NCI-H748 (cell line): ENCODE data around the gene ZNF783.
A peak's percentile ranks its signal among the peaks of the same experiment; 100 is the strongest.

ENCODE experiments used
- DNase-seq: peaks from one replicate; lab custom pipeline; 2025; ENCODE audit not compliant: unreplicated experiment; lab: John Stamatoyannopoulos, UW

ZNF783 gene

DNA sequence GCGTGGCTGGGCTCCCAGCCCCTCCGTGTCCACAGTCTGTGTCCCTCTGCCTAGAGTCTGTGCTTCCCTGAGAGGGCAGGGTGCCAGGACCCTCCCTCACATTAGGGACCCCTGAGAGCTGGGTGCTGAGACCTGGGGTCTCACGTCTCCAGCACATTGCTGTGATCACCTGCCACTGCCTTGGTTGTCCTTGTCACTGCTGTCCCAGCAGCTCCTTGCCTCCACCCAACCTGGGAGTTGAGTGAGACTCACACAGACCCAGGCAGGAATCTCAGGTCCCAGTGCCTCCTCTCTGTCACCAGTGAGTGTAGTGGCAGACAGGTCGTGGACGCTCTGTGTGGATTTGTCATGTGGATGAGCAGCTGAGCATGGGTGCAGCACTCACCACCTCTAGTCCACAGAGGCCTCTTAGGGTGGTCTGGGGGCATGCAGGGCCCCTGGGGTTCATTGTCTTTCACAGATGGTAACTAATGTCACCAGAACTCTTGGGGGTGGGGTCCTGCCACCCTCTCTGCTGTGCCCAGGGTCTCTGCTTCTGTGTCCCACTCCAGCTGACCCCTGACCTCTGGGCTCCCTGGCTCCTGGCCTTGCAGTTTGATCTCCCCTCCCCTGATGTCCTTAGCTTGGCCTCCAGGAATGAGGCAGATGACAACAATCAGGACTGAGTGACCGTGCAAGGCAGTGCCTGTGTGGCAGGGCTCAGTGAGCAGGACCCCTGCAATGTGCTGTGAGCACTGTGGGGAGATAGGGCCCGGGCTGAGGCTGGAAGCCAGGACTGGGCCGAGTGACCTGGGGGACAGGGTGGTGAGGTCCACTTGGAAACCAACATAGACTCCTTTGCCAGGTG is 18.9 kb downstream of the ZNF783 start:
- no peak for DNase-seq

DNA sequence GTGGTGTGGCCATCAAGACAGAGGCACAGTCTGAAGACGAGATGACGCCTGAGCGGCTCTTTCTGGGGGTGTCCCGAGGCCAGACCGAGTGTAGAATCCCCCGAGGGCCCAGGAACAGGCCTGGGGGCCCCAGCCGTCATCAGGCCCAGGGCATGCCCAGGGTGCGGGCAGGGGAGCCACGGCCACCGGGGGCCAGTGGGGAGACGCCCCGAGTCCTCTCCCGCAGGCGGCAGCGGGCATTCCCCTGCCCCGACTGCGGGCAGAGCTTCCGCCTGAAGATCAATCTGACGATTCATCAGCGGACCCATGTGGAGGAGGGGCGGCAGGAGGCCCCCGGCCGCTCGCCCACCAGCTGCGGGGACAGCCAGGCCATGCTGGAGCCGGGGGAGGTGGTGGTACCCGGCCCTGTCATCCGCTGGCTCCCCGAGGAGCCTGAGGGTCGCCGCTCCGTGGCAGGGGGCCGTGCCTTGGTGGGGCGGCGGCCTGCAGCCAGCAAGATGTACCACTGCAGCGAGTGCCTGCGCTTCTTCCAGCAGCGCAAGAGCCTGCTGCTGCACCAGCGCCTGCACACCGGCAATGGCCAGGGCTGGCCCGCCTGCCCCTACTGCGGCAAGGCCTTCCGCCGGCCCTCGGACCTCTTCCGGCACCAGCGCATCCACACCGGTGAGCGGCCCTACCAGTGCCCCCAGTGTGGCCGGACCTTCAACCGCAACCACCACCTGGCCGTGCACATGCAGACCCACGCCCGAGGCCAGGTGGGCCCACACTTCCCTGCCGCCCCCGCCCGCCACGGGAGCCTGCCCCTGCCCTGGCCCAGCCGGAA is 19.7 kb downstream of the ZNF783 start:
- no peak for DNase-seq

DNA sequence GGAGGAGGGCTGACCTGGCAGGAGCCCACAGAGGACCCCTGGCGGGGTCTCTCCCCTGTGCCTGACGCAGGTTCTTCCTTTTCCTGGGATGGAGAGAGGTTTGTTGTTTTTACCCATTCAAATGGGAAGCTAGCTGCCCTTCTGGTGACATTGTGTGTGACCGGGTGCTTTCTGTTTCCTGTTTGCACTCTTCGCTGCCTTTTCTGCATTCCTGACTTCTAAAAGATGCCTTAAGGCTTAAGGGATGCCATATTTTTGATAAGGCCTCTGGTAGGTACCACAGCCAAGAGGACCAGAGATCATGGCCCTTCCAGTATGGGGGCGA is 20.3 kb downstream of the ZNF783 start:
- no peak for DNase-seq

DNA sequence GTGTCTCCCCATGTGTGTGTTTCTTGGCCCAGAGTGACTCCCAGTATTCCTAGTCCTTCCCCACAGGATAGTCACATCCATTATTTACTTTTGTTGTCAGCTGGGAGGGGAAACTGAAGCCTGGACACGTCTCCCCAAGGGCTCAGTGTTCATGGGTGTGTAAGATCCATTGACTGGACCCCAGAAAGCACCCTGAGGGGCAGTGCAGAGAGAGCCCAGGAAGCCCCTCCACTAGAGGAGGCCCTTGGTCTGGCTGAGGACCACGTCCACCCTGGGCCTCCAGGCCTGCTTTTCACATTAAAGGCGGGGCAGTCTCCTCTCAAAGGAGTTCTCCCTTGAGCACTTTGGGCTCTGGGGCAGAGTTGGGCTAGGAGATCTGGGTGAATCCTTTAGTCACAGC is 21.3 kb downstream of the ZNF783 start:
- no peak for DNase-seq

DNA sequence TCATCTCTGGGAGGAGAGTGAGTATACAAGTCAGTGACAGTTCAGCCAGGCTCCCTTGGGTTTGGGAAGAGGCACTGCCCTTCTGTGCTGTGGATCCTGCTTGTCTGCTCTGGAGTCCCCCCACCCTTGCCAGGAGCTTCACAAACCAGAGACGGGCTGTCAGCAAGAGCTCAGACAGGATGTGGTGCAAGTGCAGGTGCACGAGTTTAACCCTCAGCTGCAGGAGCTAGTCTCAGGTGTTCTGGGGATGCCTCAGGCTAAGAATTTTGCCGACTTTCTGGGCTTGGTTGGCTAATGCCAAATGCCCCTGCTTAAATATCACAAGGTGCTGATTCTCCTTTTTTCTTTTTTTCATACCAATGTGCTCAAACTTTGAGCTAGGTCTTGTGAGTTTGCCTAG is 22.3 kb downstream of the ZNF783 start:
- DNase-seq: peak; percentile 53

DNA sequence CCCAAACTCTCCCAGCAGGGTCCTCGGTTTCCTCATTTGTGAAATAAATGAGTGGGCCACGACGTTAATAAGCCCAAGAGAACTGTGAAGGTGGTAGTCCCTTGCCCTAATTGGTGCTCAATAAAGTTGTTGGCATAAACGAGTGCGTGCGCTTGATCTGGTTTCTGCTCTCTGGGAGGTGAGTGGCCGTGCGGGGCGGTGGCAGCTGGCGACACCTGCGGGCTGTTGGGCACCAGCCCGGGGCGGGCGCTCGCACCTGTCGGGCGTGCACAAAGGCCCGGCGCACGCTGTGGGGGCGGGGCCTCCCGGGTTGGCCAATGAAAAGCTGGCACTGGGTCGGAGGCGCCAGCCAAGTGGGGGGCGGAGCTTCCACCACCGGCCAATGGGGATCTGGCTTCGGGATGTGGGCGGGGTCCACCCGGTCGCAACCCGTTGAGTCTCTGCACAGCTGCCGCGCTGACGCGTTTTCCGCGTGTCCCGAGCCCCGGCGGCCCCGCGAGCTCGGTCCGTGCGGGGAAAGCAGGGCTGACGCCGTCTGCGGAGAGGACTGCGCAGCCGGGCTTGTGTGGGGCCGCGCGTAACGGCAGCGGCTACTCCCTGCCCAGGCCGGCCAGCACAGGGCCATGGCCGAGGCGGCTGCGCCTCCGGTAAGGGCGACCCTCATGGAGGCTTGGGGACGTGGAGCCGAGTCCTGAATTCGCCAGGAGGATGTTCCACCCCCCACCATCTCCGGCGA is 23.0 kb downstream of the ZNF783 start:
- peak; percentile 98 for DNase-seq

DNA sequence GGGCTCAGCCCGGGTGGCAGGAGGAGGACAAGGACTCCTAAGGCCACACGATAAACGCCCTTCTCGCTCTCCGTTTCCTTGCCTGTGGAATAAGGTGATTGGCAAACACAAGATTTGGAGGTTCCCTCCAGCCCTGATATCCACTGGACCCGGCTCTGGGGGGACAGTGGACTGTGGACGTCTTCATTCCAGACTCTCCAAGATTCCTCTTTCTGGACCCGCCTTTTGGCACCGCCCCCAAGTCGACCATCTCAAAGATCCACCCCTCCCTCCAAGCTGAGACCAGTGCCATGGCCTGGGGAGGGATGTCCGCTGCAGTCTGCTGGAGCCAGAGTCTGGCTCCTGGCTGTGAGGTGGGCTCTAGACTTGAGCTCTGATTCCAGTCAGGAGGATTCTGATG is 23.6 kb downstream of the ZNF783 start:
- DNase-seq: peak; percentile 62

DNA sequence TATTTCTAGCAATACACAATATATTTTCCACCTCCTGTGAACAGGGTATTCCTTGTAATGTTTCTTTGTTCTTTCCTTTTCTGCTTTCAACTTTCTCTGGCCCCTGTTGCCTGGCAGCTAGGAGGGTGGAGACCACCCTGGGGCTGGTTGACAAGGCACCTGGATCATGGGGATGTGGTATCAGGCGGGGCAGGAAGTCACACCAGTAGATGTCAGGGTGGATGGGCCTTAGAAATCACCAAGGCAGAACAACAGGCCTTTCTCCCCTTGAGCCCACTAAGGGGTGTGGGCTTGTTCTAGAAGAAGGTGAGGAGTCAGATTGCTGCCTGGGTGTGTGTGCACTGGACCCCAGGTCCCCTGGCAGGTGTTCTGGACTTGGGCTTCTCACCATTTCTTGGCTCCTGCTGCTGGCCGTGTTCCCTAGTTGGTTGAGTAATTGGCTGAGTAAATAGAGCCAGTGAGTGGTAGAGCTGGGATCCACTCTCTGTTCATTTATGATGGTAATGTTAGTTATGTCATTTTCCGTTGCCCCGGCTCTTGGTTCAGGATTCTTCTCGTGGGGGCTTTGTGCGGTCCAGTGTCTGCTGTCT is 24.9 kb downstream of the ZNF783 start:
- DNase-seq: peak; percentile 22

DNA sequence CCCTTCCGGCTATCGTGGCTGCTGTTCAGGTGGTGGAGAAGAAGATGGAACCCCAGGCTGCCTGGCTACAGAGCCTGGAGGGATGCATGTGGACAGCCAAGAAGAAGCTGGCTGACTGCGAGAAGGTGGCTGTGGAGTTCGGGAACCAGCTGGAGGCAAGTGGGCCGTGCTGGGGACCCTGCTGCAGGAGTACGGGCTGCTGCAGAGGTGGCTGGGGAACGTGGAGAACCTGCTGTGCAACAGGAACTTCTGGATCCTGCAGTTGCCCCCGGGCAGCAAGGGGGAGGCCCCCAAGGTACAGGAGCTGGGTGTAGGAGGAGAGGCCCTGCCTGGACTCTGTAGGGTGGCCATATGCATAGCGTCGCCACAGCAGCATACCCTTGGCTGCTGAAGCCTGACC is 25.6 kb downstream of the ZNF783 start:
- DNase-seq: no peak

DNA sequence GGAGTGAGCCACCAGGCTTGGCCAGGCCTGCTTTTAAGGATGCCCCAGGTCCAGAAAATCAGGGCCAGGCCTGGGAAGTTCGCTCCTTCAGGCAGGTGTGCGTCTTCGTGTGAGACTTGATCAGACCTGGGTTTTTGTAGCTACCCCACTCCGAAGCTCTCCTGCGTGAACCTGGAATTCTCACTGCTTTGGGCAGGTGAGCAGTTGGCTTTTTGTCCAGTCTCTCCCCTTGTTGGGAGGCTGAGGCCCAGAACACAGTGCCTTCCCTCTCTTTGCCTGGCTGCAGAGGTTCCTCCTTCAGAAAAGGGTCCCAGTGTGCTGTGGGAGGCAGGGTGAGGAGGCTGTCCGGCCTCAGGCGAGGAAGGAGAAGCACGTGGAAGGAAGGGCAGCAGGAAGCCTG is 27.3 kb downstream of the ZNF783 start:
- DNase-seq: no peak

DNA sequence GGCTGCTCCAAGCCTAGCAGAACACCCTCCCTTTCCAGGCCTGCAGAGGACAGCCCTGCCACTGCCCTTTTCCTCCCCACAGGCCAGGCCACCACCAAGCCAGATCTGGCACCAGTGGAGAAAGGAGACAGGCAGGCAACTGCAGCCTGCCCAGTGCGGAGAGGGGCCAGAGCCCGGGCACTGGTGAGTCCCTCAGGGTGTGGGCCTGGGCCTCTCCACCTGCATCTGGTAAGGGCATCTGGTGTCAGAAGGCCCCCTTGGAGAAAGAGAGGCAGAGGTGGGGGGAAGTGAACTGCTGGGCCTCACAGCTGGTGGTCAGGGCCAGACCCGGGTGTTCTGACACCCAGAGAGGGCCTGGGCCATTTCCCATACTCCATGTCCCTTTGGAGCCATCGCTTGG is 27.9 kb downstream of the ZNF783 start:
- DNase-seq: no peak

DNA sequence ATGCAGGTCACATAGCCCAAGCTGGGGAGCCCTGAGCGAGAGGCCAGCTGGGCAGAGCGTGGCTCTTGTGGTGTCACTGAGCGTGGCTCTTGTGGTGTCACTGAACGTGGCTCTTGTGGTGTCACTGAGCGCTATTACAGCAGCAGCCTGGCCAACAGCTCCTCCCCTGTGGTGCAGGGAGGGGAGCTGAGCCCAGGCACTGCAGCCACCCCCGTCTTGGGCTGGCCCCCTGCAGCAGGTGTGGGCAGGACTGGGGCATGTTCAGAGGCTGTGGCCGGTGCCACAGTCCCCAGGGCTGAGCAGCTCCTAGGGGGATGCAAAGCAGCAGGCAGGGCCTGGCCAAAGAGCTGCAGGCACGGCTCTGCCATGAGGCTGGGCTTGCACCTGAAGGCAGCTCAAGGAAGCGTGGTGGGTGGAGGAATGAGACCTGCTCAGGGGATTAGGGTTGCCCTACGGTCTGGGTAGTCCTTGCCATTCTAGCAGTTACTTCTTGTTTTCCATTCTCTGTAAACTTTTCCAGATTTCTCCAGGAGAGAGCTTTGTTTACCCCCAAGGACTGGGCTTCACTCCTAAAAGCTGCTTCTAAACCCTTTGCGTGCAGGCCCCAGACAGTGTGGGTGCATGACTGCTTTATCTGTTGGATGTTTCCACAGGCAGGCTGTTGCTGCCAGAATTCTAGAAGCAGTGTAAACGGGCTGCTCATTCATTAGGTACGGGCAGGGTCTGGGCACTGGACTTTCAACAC is 29.2 kb downstream of the ZNF783 start:
- DNase-seq: no peak

DNA sequence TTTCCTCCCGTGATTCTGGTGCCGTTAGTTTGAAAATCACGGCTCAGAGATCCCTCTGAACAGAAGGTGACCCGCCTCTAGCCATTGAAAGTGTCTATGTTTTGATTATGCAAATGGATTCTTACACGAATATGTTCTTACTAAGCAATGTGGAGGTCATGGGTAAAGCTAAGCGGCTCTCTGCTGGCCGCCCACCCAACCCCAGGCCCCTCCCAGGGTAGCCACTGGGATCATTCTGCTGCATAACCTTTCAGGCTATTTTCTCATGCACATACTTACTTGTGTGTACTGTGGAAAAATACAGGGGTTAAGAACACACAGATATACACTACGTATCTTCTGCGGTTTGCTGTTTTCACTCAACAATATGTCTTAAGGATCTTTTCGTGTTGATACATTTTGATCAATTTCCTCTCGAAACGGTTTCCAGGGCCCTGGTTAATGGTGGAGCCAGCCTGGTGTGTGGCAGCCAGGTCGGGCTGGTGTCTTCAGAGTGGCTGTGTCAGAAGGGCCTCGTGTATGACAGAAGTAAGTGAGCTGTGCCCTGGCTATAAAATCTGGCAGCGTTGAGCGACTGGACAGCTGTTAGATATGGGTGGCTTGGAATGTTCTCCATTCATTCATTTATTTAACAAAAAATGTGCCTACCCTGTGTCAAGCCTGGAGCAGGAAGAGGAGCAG is 29.9 kb downstream of the ZNF783 start:
- no peak for DNase-seq

DNA sequence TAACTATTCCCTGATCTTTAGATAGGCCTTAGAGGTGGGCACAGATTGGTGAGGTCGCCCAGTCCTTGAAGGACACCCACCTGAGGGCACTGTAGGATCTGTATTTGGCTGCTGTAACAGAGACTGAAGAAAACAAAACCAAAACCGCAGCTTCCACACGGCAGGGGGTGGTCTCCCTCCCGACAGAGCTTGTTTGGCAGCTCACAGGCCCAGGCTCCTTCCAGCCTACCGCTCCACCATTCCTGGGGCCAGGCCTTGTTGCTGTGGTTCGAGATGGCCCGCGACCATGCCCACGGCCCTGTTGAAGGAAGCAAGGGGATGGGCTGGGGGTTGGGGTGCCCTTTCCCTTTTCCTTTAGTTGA is 30.4 kb downstream of the ZNF783 start:
- DNase-seq: no peak

DNA sequence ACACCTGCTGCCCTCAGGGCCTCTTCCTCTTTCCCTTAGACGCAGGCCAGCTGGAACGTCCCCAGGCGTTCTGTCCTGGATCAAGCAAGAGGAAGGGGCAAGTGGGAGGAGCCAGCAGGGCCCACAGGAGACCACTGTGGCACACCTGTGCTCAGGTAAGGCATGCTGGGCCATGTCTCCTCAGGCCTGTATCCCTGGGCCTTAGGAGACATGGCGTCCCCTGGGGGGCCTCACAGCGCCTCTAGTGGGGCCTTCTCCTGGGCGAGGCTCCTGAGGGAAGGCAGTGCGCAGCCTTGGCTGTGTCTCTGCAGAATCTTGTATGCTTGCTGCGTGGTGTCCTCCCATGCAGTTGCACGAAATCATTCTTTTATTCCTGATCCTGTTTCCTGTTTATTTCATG is 31.3 kb downstream of the ZNF783 start:
- no peak for DNase-seq

DNA sequence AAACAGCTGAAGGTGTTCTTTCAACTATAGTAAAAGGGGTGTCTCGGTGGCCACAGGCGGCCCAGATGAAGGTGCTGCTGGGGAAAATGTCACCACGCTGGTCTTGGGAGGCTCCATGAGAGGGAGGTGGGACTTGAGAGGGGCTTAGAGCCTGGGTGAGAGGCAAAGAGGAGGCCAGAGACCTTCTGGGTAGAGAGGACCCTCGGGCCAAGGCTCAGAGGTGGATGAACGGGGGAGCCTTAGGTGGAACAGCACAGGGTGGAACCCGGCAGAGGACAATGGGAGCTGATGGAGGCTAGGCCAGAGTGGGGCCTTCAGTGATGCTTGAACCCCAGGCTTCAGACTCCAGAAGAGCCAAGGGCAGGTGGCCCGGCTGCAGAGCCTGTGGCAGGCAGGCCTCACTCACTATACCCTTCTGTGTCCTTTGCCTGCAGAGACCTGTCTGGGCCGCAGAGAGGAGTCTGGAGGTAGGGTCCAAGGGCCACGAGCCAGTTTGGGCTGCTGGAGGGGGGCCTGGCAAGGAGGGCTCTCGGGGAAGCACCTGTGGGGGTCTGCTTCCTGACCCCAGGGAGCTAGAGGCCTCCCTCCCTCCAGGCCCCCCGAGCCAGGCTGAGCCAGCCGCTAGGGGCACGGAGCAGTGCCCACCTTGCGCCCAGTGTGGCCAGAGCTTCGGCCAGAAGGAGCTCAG is 32.1 kb downstream of the ZNF783 start:
- no peak for DNase-seq

DNA sequence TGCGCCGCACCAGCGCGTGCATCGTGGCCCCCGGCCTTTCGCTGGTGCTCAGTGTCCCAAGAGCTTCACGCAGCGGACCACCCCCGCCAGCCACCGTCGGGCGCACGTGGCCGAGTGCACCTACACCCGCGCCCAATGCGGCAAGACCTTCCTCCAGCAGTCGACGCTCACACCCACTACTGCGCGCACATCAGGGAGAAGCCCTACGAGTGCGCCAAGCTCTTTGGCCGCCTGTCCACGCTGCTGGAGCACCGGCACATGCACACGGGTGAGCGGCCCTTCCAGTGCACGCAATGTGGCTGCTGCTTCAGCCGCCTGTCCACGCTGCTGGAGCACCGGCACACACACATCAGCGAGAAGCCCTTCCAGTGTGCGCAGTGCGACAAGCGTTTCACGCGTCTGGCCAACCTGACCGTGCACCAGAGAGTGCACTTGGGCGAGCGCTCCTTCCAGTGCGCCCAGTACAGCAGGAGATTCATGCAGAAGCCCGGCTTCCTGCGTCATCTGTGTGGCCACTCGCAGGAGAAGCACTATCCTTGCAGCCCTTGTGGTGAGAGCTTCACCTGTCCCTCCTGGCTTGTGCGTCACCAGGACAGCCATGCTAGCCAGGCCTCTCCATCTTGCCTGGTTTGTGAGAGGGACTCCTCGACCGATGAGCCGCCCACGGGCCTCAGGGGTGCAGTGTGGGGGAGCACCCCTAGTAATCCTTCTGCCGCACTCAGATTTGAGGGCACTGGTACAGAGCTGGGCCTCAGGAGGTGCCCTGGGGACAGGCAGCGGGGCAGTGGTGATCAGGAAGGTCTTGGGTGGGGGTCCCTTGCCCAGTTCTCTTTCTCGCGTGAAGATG is 32.9 kb downstream of the ZNF783 start:
- DNase-seq: no peak

DNA sequence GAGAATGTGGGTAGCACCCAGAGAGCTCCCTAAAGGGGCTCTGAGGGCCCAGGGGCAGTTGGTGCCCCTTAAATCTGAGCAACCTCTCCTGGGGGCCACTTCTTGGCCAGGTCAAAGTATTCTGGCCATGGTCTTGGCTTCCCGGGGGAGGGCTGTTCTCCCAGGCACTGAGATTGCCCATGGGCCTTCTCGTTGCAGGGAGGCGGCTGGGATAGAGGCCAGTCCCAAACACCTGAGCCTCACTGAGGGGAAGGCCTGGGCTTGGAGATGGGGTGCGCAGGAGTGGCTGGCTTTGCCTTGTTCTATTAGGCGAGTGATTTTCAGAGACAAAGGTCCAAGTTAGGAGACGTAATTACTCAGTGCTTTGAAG is 33.5 kb downstream of the ZNF783 start:
- DNase-seq: no peak

DNA sequence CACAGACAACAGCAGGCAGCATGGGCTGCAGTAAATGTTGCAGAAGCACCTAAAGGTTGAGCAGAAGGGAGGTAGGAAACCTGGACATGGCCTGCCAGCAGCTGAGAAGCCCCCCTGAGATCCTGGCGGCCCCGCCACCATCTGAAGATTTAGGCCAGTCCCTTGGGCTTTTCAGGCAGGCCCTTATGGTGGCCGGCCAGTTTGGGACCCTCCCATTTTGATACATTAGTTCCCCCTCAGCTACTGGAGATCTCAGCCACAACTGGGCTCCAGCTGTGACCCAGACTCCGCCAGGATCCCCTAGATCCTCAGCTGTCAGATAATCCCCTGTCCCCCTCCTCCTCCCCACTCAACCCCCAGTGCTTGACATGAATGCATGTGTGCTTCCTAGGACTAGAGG is 34.4 kb downstream of the ZNF783 start:
- DNase-seq: no peak
